IMR-90 (cell line): ENCODE data around the gene PDE6A. TPM values are rescaled to one million over a fixed set of nuclear protein-coding genes. Genes with fewer than 3 reads are reported as not detected.

Experiments
- ATAC-seq: fragments of 200-7000 bp; cut with Tn5 transposase; 2 replicates; pipeline ENCODE4 v1.9.1; 2020; ENCODE audit warnings: low read depth, mild to moderate bottlenecking, moderate library complexity
- BruUV-seq: library from RNA; stranded (reverse); fragments of 400-500 nt; replicated peaks from 2 replicates; lab custom pipeline; 2021; lab: Mats Ljungman, UMichigan
- CTCF ChIA-PET: fragments of 300-600 bp; formaldehyde crosslinking; extraction: SDS; loops from one replicate; lab custom pipeline; 2021; ENCODE audit warnings: antibody characterized with exemption; lab: Yijun Ruan, JAX
- POLR2A ChIA-PET: fragments of 300-600 bp; sonication (Branson Sonifier 250); formaldehyde crosslinking; loops from one replicate; lab custom pipeline; 2022; ENCODE audit warnings: antibody characterized with exemption; ENCODE audit not compliant: unreplicated experiment; lab: Charles Lee
- DNase-seq: peaks from one replicate; pipeline ENCODE4 v3.0.0; 2013
- H2AFZ ChIP-seq: replicated peaks from 2 replicates; pipeline ENCODE3; 2013; ENCODE audit warnings: low read length, mild to moderate bottlenecking; ENCODE audit not compliant: poor library complexity
- H2AK5ac ChIP-seq: 2 replicates; pipeline ENCODE4 v1.6.1; 2013; ENCODE audit warnings: low read depth, low read length, inconsistent platforms
- H2AK9ac ChIP-seq: replicated peaks from 2 replicates; pipeline ENCODE3; 2013; ENCODE audit warnings: mild to moderate bottlenecking, low read depth, low read length, moderate library complexity; ENCODE audit not compliant: poor library complexity
- H2BK120ac ChIP-seq: 2 replicates; pipeline ENCODE4 v1.6.1; 2013; ENCODE audit warnings: low read depth, low read length, inconsistent platforms
- H2BK15ac ChIP-seq: 3 replicates; pipeline ENCODE4 v1.6.1; 2013; ENCODE audit warnings: low read depth, low read length, inconsistent platforms
- H2BK20ac ChIP-seq: 2 replicates; pipeline ENCODE4 v1.6.1; 2013; ENCODE audit warnings: low read depth, mild to moderate bottlenecking, inconsistent platforms, low read length, moderate library complexity
- H2BK5ac ChIP-seq: 2 replicates; pipeline ENCODE4 v1.6.1; 2013; ENCODE audit warnings: mild to moderate bottlenecking, low read depth, low read length, inconsistent platforms; ENCODE audit not compliant: poor library complexity, severe bottlenecking
- H3K14ac ChIP-seq: replicated peaks from 2 replicates; pipeline ENCODE4 v1.6.1; 2013; ENCODE audit warnings: low read depth, low read length, inconsistent platforms
- H3K18ac ChIP-seq: 2 replicates; pipeline ENCODE4 v1.6.1; 2013; ENCODE audit warnings: low read depth, low read length, control low read depth
- H3K23ac ChIP-seq: 2 replicates; pipeline ENCODE4 v1.6.1; 2013; ENCODE audit warnings: low read depth, low read length, inconsistent platforms
- H3K27ac ChIP-seq: 2 replicates; pipeline ENCODE4 v1.5.1; 2013; ENCODE audit warnings: mild to moderate bottlenecking, control low read depth, low read length; ENCODE audit not compliant: insufficient read depth
- H3K27me3 ChIP-seq: 2 replicates; pipeline ENCODE4 v1.6.1; 2013; ENCODE audit warnings: low read length; ENCODE audit not compliant: control insufficient read depth, insufficient read depth
- H3K36me3 ChIP-seq: 2 replicates; pipeline ENCODE4 v1.6.1; 2013; ENCODE audit warnings: low read length, mixed read lengths; ENCODE audit not compliant: control insufficient read depth, insufficient read depth
- H3K4ac ChIP-seq: 2 replicates; pipeline ENCODE4 v1.6.1; 2013; ENCODE audit warnings: low read depth, low read length, inconsistent platforms
- H3K4me1 ChIP-seq: 2 replicates; pipeline ENCODE4 v1.6.1; 2013; ENCODE audit warnings: low read length, mixed read lengths; ENCODE audit not compliant: control insufficient read depth, insufficient read depth
- H3K4me2 ChIP-seq: 2 replicates; pipeline ENCODE4 v1.6.1; 2013; ENCODE audit warnings: low read depth, mild to moderate bottlenecking, control low read depth, low read length, moderate library complexity
- H3K4me3 ChIP-seq: 2 replicates; pipeline ENCODE4 v1.5.1; 2013; ENCODE audit warnings: low read depth, mild to moderate bottlenecking, control low read depth, low read length, moderate library complexity; ENCODE audit not compliant: insufficient read depth
- H3K56ac ChIP-seq: 2 replicates; pipeline ENCODE4 v1.6.1; 2013; ENCODE audit warnings: low read length, inconsistent platforms; ENCODE audit not compliant: insufficient read depth; ENCODE audit errors: extremely low read depth
- H3K79me1 ChIP-seq, 2 experiments: 2 replicates each; pipeline ENCODE4 v1.6.1; 2013; ENCODE audit warnings: low read length in 2 of 2, inconsistent platforms in 1 of 2, low read depth in 1 of 2
- H3K9ac ChIP-seq: 2 replicates; pipeline ENCODE4 v1.6.1; 2013; ENCODE audit warnings: low read depth, low read length, control low read depth
- H3K9me1 ChIP-seq: 2 replicates; pipeline ENCODE4 v1.6.1; 2013; ENCODE audit warnings: low read length, inconsistent platforms; ENCODE audit not compliant: insufficient read depth
- H3K9me3 ChIP-seq: 2 replicates; pipeline ENCODE4 v1.6.1; 2013; ENCODE audit warnings: low read length; ENCODE audit not compliant: control insufficient read depth, insufficient read depth
- H4K20me1 ChIP-seq: 2 replicates; pipeline ENCODE4 v1.6.1; 2013; ENCODE audit warnings: low read length, inconsistent platforms; ENCODE audit not compliant: insufficient read depth
- H4K5ac ChIP-seq: 2 replicates; pipeline ENCODE4 v1.6.1; 2013; ENCODE audit warnings: mild to moderate bottlenecking, low read depth, low read length, control low read depth
- H4K8ac ChIP-seq, 2 experiments: 2 replicates each; pipeline ENCODE4 v1.6.1; 2013; ENCODE audit warnings: low read depth in 2 of 2, low read length in 2 of 2, control low read depth in 1 of 2, inconsistent platforms in 1 of 2
- H4K91ac ChIP-seq: 2 replicates; pipeline ENCODE4 v1.6.1; 2013; ENCODE audit warnings: low read depth, low read length, inconsistent platforms; ENCODE audit not compliant: insufficient read depth
- CHD1 ChIP-seq: IDR thresholded peaks from 2 replicates; pipeline ENCODE4 v1.6.1; 2012; ENCODE audit warnings: low read depth, low read length, improper control_type of control experiment
- FOS ChIP-seq: fragments of 150-350 bp; IDR thresholded peaks from 2 replicates; pipeline ENCODE4 v1.6.1; 2016; ENCODE audit warnings: low read depth, low read length
- RAD21 ChIP-seq: IDR thresholded peaks from 2 replicates; pipeline ENCODE4 v1.6.1; 2012; ENCODE audit warnings: low read length, improper control_type of control experiment
- WGBS, 2 experiments: methylation state at CpG; one replicate each; pipeline versions ENCODE4 v1.1.5 to v1.1.7; 2013; ENCODE audit warnings: missing lambda C conversion rate in 2 of 2; ENCODE audit not compliant: insufficient read length in 1 of 2; ENCODE audit errors: extremely low coverage in 2 of 2; 5-methylcytosine and 5-hydroxymethylcytosine counted together
- dilution Hi-C: fragments of 300-500 bp; cut with HindIII; formaldehyde crosslinking; loops from one replicate; pipeline ENCODE4 v1.14.3; 2018; ENCODE audit warnings: low sequenced_read_pairs; ENCODE audit not compliant: unreplicated experiment
- in situ Hi-C: fragments of 300-500 bp; cut with MboI; formaldehyde crosslinking; loops from 3 replicates; pipeline ENCODE4 v1.14.3; 2019; ENCODE audit warnings: low sequenced_read_pairs, inconsistent platforms, mixed read lengths
- intact Hi-C: fragments of 100-400 bp; cut with micrococcal nuclease; formaldehyde crosslinking; loops from 2 replicates; pipeline ENCODE4 v1.10.0; 2022
- polyA plus RNA-seq, 3 experiments: library from polyadenylated mRNA; depleted of rRNA; stranded (reverse); fragments of >200 nt; gene quantifications; 2 replicates each; pipeline ENCODE4 v1.2.3, GENCODE V29; 2012; ENCODE audit warnings: low replicate concordance in 1 of 3
- total RNA-seq: library from RNA; depleted of rRNA; stranded (reverse); fragments of >200 nt; gene quantifications from 2 replicates; pipeline ENCODE4 v1.2.3, GENCODE V29; 2012

The PDE6A gene
- total and polyA plus RNA-seq, 2 of the 4 experiments (the other 2 are of a cell fraction): not detected

- no peak overlapping the region for H3K4me3 ChIP-seq
- no peak overlapping the region for H4K5ac ChIP-seq
- H4K20me1 ChIP-seq: no peaks in the 10 kb centered on the region
- no peak overlapping the region for H4K8ac ChIP-seq
- H3K27ac ChIP-seq: no peak overlapping the region
- intact Hi-C loops (no loop called here), dilution Hi-C loops (no loop called here), in situ Hi-C loops (no loop called here)
- no peak overlapping the region for H3K14ac ChIP-seq
- no peak overlapping the region for H3K9ac ChIP-seq
- ChIA-PET POLR2A (no interaction called here), CTCF (no interaction called here)
- no peak overlapping the region for H2AFZ ChIP-seq
- no peaks in the 10 kb centered on the region for H3K36me3 ChIP-seq
- no peak overlapping the region for H2AK9ac ChIP-seq
- no peak overlapping the region for H2AK5ac ChIP-seq
- no peak overlapping the region for H3K23ac ChIP-seq
- ATAC-seq (no peak), DNase-seq (no peak)
- no TSS peak for BruUV-seq
- H3K4ac ChIP-seq: no peak overlapping the region
- TF ChIP-seq FOS (no peak), CHD1 (no peak), RAD21 (no peak)
- H3K4me1 ChIP-seq: peaks cover 6% of the 10 kb centered on the region
- H3K27me3 ChIP-seq: peaks cover 4% of the 10 kb centered on the region
- no peak overlapping the region for H2BK15ac ChIP-seq
- H3K79me1 ChIP-seq: peaks cover 0 to 7% of the 10 kb centered on the region in 2 experiments; a peak in 3 of 4 replicates
- no CpG with 5 or more reads among the region's 5 CpGs for WGBS, 2 experiments
- H3K4me2 ChIP-seq: no peak overlapping the region
- peaks cover 5% of the 10 kb centered on the region for H3K9me1 ChIP-seq
- no peak overlapping the region for H4K91ac ChIP-seq
- no peak overlapping the region for H2BK5ac ChIP-seq
- no peak overlapping the region for H3K18ac ChIP-seq
- no peak overlapping the region for H3K56ac ChIP-seq
- no peak overlapping the region for H2BK20ac ChIP-seq
- H2BK120ac ChIP-seq: no peak overlapping the region
- no peaks in the 10 kb centered on the region for H3K9me3 ChIP-seq
These were observed 12.1 kb upstream of the PDE6A start for GRCh38 chr5:149956685-149957084.
